ENCODE results near the gene LRRC71.

DNA sequence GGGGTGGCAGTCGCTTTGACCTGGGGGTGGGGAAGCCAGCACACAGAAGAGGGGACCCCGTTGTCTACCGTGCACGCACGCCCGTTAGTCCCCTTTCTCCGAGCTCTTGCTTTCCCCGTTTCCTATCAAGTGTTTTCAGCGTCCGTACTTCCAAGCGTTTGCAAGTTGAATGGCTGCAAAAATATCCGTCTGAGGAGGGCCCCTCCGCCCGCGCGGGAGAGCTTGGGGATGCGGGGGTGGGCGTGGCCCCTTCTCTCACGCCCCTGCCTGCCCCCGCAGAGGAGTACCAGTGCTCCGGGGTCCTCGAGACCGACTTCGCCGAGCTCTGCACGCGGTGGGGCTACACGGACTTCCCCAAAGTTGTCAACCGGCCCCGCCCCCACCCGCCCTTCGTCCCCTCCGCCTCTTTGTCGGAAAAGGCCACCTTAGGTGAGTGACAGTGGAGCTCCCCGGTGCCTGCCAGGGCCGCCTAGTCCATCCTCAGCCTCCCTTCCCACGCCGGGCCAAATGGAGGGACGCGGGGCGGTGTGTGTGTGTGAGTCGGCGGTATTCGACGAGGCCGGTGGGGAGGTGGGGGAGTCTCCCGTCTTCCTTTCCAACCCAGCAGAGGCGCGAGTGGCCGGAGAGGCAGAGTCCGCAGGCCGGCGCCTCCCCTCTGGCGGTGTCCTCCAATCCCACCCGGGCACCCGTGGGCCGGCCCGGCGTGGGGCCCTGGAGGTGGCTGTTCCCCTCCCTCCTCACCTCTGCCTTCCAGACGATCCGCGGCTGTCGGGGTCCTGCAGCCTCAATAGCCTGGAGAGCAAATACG lies 3.4 kb downstream of the LRRC71 start:
- TF ChIP-seq TCF4 (CRISPR knock-in tag; IDR thresholded peaks at IDR 0.05; ENCODE audit: borderline replicate concordance), result no peak
- TF ChIP-seq, protein P1, sequence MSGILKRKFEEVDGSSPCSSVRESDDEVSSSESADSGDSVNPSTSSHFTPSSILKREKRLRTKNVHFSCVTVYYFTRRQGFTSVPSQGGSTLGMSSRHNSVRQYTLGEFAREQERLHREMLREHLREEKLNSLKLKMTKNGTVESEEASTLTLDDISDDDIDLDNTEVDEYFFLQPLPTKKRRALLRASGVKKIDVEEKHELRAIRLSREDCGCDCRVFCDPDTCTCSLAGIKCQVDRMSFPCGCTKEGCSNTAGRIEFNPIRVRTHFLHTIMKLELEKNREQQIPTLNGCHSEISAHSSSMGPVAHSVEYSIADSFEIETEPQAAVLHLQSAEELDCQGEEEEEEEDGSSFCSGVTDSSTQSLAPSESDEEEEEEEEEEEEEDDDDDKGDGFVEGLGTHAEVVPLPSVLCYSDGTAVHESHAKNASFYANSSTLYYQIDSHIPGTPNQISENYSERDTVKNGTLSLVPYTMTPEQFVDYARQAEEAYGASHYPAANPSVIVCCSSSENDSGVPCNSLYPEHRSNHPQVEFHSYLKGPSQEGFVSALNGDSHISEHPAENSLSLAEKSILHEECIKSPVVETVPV (CRISPR knock-in tag; IDR thresholded peaks at IDR 0.05), result no peak
- no peak for TF ChIP-seq ZFP30 (CRISPR knock-in tag; IDR thresholded peaks at IDR 0.05)
- no peak for TF ChIP-seq ZFP3 (CRISPR knock-in tag; IDR thresholded peaks at IDR 0.05)
- TF ChIP-seq, protein P2, sequence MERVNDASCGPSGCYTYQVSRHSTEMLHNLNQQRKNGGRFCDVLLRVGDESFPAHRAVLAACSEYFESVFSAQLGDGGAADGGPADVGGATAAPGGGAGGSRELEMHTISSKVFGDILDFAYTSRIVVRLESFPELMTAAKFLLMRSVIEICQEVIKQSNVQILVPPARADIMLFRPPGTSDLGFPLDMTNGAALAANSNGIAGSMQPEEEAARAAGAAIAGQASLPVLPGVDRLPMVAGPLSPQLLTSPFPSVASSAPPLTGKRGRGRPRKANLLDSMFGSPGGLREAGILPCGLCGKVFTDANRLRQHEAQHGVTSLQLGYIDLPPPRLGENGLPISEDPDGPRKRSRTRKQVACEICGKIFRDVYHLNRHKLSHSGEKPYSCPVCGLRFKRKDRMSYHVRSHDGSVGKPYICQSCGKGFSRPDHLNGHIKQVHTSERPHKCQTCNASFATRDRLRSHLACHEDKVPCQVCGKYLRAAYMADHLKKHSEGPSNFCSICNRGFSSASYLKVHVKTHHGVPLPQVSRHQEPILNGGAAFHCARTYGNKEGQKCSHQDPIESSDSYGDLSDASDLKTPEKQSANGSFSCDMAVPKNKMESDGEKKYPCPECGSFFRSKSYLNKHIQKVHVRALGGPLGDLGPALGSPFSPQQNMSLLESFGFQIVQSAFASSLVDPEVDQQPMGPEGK (CRISPR knock-in tag; IDR thresholded peaks at IDR 0.05; ENCODE audit: borderline replicate concordance), result no peak
- no peak for TF ChIP-seq SNAI2 (CRISPR knock-in tag; IDR thresholded peaks at IDR 0.05)
- no peak for TF ChIP-seq RARB (CRISPR knock-in tag; IDR thresholded peaks at IDR 0.05)
- TF ChIP-seq CSDC2 (CRISPR knock-in tag; IDR thresholded peaks at IDR 0.05), result no peak
- TF ChIP-seq BACH2 (CRISPR knock-in tag; IDR thresholded peaks at IDR 0.05; ENCODE audit: borderline replicate concordance), result no peak
- TF ChIP-seq GLIS3 (CRISPR knock-in tag; IDR thresholded peaks at IDR 0.05), result no peak
- TF ChIP-seq PPARA (CRISPR knock-in tag; IDR thresholded peaks at IDR 0.05; ENCODE audit: borderline replicate concordance), result no peak
- TF ChIP-seq ARNTL (CRISPR knock-in tag; IDR thresholded peaks at IDR 0.05; ENCODE audit: borderline replicate concordance, low read depth), result no peak

Measured in SK-N-SH treated with all-trans-retinoic acid at 6 μM for 48 hours (cell line).